ENCODE data around the gene DDX10. TPM values are rescaled to one million over a fixed set of nuclear protein-coding genes. Genes with fewer than 3 reads are reported as not detected.

DDX10 gene
- total RNA-seq, 1 experiment from 2014 or later: 48.3 TPM

DNA sequence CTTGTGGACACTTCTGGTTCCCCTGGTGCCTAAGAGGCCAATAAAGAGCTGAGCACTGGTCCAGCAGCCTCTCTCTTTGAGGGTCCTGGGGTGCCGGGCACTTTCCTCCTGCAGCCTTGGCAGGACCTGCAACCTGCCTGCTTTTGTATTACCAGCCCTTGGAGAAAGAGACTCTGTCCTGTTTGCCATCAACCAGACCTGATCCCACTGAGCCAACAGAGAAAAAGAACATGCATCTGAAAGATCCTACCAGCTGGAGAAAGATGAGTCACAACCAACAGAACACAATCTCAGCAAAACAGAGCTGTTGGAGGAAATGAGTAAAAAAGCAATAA lies 321.0 kb downstream of the DDX10 start:
- Histone ChIP-seq H3K27ac (ENCODE audit: insufficient read length, low read depth, low read length) (no peak overlapping the region), H3K18ac (ENCODE audit: insufficient read length, low read depth, low read length) (no peak overlapping the region), H4K20me1 (ENCODE audit: control insufficient read depth, insufficient read depth, insufficient read length) (no peaks in the 10 kb centered on the region), H4K5ac (ENCODE audit: insufficient read length, low read depth, low read length) (no peak overlapping the region), H2BK12ac (ENCODE audit: insufficient read length, low read depth, low read length) (no peak overlapping the region), H2AFZ (ENCODE audit: low read length) (no peak overlapping the region), H3K14ac (ENCODE audit: insufficient read depth, low read length) (no peak overlapping the region; the same call in 1 of the 2 replicates), H4K8ac (replicated peaks; ENCODE audit: insufficient read length, low read depth, low read length) (no peak overlapping the region), H4K91ac (ENCODE audit: insufficient read length, low read depth, low read length) (no peak overlapping the region), H3K79me1 (ENCODE audit: insufficient read depth, low read depth, low read length, poor library complexity, severe bottlenecking) (no peaks in the 10 kb centered on the region), H3K56ac (ENCODE audit: insufficient read length, low read depth, low read length) (no peak overlapping the region), H2BK5ac (ENCODE audit: insufficient read length, low read length) (no peak overlapping the region), H3K4ac (ENCODE audit: low read depth, low read length) (no peak overlapping the region), H3T11ph (ENCODE audit: low read length) (no peak overlapping the region), H3K4me1 (ENCODE audit: insufficient read depth, low read length) (peaks cover 2% of the 10 kb centered on the region; the same call in 1 of the 2 replicates), H2BK15ac (ENCODE audit: low read depth, low read length) (no peak overlapping the region), H3K23ac (ENCODE audit: insufficient read length, low read depth, low read length) (no peak overlapping the region), H2BK120ac (ENCODE audit: low read depth, low read length, poor library complexity, severe bottlenecking) (no peak overlapping the region), H3K4me2 (ENCODE audit: insufficient read depth, insufficient read length, low read length) (no peak overlapping the region), H3K27me3 (ENCODE audit: insufficient read depth, low read length) (no peaks in the 10 kb centered on the region), H2AK5ac (ENCODE audit: insufficient read length, low read length) (no peak overlapping the region), H3K23me2 (ENCODE audit: insufficient read length, low read depth, low read length, poor library complexity, severe bottlenecking) (no peaks in the 10 kb centered on the region), H3K9ac (ENCODE audit: extremely low read depth, insufficient read length, low read length) (no peak overlapping the region), H2BK20ac (ENCODE audit: low read depth, low read length, poor library complexity, severe bottlenecking) (no peak overlapping the region), H3K9me3 (ENCODE audit: control insufficient read depth, low read depth, low read length) (no peaks in the 10 kb centered on the region), H3K79me2 (ENCODE audit: insufficient read depth, low read length) (no peaks in the 10 kb centered on the region)
- TF ChIP-seq, protein P1, sequence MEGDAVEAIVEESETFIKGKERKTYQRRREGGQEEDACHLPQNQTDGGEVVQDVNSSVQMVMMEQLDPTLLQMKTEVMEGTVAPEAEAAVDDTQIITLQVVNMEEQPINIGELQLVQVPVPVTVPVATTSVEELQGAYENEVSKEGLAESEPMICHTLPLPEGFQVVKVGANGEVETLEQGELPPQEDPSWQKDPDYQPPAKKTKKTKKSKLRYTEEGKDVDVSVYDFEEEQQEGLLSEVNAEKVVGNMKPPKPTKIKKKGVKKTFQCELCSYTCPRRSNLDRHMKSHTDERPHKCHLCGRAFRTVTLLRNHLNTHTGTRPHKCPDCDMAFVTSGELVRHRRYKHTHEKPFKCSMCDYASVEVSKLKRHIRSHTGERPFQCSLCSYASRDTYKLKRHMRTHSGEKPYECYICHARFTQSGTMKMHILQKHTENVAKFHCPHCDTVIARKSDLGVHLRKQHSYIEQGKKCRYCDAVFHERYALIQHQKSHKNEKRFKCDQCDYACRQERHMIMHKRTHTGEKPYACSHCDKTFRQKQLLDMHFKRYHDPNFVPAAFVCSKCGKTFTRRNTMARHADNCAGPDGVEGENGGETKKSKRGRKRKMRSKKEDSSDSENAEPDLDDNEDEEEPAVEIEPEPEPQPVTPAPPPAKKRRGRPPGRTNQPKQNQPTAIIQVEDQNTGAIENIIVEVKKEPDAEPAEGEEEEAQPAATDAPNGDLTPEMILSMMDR (conservative IDR thresholded peaks at IDR 0.05): no peak
- H3K27ac Mint-ChIP-seq: peak overlapping the region in 1 of 3 experiments; percentile 0; a peak in 1 of 7 replicates
- DNase-seq: no peak
- WGBS (ENCODE audit: extremely low coverage, insufficient read length, low lambda C conversion rate): no CpG with 5 or more reads among the region's 1 CpG
- H3K36me3 Mint-ChIP-seq (ENCODE audit: insufficient read depth in 1 of 3, low read depth in 3 of 3): peaks cover 0 to 7% (median 0%) of the 10 kb centered on the region in 3 experiments; a peak in 1 of 7 replicates
- H3K4me1 Mint-ChIP-seq: peaks cover 10 to 22% of the 10 kb centered on the region in 2 experiments
- no peaks in the 10 kb centered on the region for H3K27me3 Mint-ChIP-seq (ENCODE audit: low read depth)
- no peak overlapping the region for H3K4me3 Mint-ChIP-seq
- H3K9me3 Mint-ChIP-seq: no peaks in the 10 kb centered on the region; a peak in 1 of 5 replicates

Other genes with a start within 250 kb of the DDX10 start
- gene C11orf65, start 197.5 kb upstream of the DDX10 start, total RNA-seq (2021): 0.55 and 0.66 TPM in 2 replicates
- gene POGLUT3, start 166.7 kb upstream of the DDX10 start, total RNA-seq (2021): 13.1 and 13.4 TPM in 2 replicates
- gene EXPH5, start 71.3 kb upstream of the DDX10 start, total RNA-seq (2021): 3.1 and 4.0 TPM in 2 replicates